GM21381 (cell line): ENCODE measurements around the gene SASS6.

ENCODE experiments used
- ATAC-seq: cut with Tn5 transposase; IDR thresholded peaks from one replicate; pipeline ENCODE4 v1.9.1; 2021; ENCODE audit warnings: mild to moderate bottlenecking, moderate library complexity; ENCODE audit not compliant: unreplicated experiment

SASS6 gene

GRCh38 chr1:100132566-100133477 lies at the start of gene SASS6, which contains the start of gene TRMT13:
TSS of gene SASS6 (minus strand) at chr1:100132930. CDS start at chr1:100132814, 116 bp downstream.
TSS of gene TRMT13 (plus strand) at chr1:100133163. CDS start at chr1:100133169, 6 bp downstream.
- ATAC-seq = peak; percentile 87

- no peak for ATAC-seq
Measured at GRCh38 chr1:100178091-100178490, 45.4 kb upstream of the SASS6 start, which contains the start of gene LRRC39. TSS of gene LRRC39 (minus strand) at chr1:100178256. CDS start at chr1:100168516, 9,740 bp downstream.

DNA sequence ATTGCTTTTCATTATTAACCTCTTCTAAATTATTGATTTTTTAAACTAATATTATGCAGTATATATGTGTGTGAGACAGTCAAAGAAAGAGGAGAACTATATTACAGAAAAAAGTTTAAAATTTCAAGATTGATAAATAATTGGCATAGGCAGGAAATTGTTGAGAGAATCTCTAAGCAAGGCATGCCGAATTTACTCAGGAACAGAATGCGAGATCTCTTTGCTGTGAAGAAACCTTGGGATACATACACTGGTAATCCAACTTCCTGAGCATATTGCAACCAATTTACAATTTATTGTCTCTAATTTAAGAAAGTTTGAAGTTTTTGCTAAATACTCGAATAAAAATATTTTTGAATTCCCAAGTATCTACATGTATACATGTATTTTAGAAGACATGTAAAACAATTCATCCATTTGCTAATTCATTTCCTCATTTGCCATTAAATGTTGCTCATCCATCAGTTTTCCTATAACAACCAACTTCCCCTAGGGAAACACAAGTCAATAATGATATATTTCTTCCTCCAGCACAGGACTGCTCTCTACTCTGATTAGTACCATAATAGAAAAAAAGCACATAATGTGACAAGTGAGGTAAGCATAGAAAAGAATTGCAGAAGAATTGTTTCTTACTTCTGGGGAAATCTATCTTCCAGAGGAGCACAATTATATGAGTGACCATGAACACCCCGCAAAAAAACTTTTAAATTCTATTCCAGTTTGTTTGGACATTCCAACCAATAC lies 44.7 kb upstream of the SASS6 start:
- no peak for ATAC-seq

GRCh38 chr1:100168051-100168450 lies 35.3 kb upstream of the SASS6 start:
- no peak for ATAC-seq

GRCh38 chr1:100164702-100165101 lies 32.0 kb upstream of the SASS6 start:
- no peak for ATAC-seq

GRCh38 chr1:100164216-100164615 lies 31.5 kb upstream of the SASS6 start:
- ATAC-seq = no peak

GRCh38 chr1:100162881-100163280 lies 30.2 kb upstream of the SASS6 start:
- no peak for ATAC-seq

GRCh38 chr1:100152271-100152670 lies 19.5 kb upstream of the SASS6 start:
- peak; percentile 77 for ATAC-seq

DNA sequence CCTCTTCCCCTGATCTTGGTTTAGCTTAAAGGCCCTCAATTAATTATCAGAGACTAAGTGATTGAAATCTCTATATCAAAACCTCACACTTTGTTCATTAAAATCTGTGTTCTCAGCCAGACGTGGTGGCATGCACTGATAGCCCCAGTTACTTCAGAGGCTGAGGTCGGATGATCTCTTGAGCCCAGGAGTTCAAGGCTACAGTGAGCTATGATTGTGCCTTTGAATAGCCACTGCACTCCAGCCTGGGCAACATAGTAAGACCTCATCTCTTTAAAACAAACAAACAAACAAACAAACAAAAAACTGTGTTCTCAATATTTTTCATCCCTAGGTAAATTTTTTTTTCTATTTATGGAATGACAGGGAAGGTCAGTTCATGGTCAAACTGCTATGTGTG lies 18.9 kb upstream of the SASS6 start:
- ATAC-seq = no peak

GRCh38 chr1:100147875-100148274 lies 15.1 kb upstream of the SASS6 start:
- no peak for ATAC-seq

- no peak for ATAC-seq
Measured at GRCh38 chr1:100146958-100147357, 14.2 kb upstream of the SASS6 start.

- no peak for ATAC-seq
Measured at GRCh38 chr1:100145116-100145515, 12.4 kb upstream of the SASS6 start.

DNA sequence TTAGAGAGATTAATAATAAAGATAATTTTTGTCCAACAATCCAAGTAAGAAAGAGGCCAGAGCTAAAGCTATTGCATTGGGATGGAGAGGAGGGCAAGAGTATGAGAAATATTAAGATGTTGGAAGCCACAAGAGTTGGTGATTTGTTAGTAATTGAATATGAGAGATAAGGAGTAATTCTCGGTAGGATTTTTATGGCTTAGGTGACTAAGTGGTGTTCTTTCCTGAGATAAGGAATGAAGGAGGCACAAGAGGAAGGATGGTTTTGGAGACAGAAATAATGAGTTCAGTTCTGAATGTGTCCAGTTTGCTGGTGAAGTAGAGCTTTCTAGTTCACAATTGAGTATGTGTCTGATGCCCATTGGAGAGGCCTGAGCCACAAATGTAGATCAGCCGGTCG lies 9.6 kb upstream of the SASS6 start:
- ATAC-seq = no peak

GRCh38 chr1:100141192-100141591 lies 8.5 kb upstream of the SASS6 start:
- ATAC-seq = no peak

- no peak for ATAC-seq
Measured at GRCh38 chr1:100137602-100138001, 4.9 kb upstream of the SASS6 start.

DNA sequence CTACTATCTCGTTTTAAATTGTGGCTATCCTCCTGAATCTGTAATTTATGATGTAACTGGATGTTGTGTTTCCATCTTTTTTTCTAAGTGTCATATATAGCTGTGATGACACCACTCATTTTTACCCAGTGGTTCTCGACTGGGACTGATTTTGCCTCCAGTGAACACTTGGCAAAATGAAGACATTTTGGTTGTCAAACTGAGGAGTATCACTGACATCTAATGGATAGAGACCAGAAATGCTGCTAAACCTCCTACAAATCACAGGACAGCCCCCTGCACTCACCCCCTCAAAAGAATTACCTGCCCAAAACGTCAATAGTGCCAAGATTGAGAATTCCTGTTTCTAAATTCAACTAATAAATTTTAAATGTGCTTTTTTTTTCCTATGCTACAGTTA lies 2.1 kb upstream of the SASS6 start:
- ATAC-seq = no peak

DNA sequence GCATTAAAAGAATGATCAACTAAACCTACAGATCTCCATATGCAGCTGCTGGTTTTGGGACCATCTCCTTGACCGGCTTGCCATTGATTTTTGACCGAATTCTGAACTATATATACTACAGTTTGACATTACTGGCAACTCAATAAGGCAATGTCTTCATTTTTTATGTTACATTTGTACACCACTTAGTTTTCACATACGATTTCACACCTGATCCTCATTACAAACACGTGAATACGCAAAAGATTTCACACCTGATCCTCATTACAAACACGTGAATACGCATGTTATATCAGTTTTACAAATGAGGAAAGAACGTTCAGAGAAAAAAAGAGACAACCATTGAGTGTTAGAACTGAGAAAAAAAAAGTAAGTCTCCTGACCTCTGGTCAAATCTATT lies 1.1 kb downstream of the SASS6 start:
- ATAC-seq = no peak

- ATAC-seq = no peak
Measured at GRCh38 chr1:100130552-100131077, 2.1 kb downstream of the SASS6 start.

DNA sequence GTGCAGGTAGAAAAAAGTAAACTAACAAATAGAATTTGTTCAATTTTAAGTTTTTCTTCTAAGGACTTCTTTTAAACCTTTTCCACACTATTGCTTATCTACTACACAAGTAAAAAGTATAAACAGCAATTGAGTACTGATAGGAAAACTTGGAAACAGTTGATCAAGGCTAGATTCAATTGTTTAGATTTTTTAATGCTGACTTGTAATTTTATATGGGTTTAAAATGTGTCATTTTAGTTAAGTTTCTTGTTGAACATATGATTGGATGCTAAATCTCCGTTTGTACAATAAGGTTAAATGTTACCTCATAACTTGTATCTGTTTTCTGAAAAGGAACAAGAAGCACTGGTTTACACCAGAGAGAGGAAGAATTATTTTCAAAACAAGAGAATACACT lies 5.5 kb downstream of the SASS6 start:
- ATAC-seq = no peak

DNA sequence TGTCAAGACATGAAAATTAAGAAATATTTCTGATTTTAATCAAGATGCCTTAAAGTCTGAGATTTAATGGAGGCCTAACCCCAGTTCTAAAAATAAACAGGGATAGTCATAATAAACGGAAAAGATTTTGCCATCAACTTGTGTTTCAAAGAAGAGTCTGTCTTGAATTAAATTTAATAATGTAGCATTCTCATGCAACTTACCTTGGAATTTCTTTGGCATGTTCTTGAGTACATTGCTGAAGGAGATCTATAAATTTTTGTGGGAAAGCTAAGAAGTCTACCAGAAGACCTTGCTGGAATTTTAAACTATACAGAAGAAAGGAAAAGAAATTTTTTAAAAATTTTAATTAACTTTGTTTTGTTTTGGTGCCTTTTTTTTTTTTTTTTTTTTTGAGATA lies 10.6 kb downstream of the SASS6 start:
- ATAC-seq = no peak

DNA sequence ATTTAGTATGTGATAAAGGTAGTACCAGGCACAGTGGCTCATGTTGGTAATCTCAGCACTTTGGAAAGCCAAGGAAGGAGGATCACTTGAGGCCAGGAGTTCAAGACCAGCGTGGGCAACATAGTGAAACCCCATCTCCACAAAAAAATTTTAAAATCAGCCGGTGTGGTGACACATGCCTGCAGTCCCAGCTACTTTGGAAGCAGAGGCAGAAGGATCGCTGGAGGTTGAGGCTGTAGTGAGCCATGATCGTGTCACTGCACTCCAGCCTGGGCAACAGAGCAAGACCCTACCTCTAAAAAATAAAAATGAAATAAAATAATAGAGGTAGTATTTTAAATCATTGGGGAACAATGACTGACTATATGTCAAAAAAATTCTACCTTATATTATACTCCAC lies 17.2 kb downstream of the SASS6 start:
- ATAC-seq = no peak
